Smooth muscle cell (in vitro differentiated cells): ENCODE data around the gene PRSS16. TPM values are rescaled to one million over a fixed set of nuclear protein-coding genes. Genes with fewer than 3 reads are reported as not detected.
A peak's percentile ranks its signal among the peaks of the same experiment; 100 is the strongest.
"Not testable (repeated sequence)": the region's sequence is repeated elsewhere in the genome, so short reads cannot be mapped to it uniquely, and the experiment has no call there.

Experiments
- DNase-seq: peaks from one replicate; lab custom pipeline; 2025; ENCODE audit not compliant: unreplicated experiment; lab: John Stamatoyannopoulos, UW
- H2AFZ ChIP-seq: fragments of 200-600 bp; sonication (generic); 2 replicates; pipeline ENCODE4 v1.6.0; 2016; ENCODE audit warnings: antibody characterized with exemption, low read depth, mild to moderate bottlenecking
- H3F3A ChIP-seq: fragments of 200-600 bp; sonication (generic); 2 replicates; pipeline ENCODE4 v1.6.0; 2017; ENCODE audit warnings: antibody characterized with exemption, low read depth
- H3K27ac ChIP-seq: fragments of 200-600 bp; sonication (generic); 2 replicates; pipeline ENCODE4 v1.5.1; 2016; ENCODE audit warnings: low read depth, mild to moderate bottlenecking
- H3K27me3 ChIP-seq: fragments of 200-600 bp; sonication (generic); 2 replicates; pipeline ENCODE4 v1.6.1; 2016; ENCODE audit warnings: low read depth, mild to moderate bottlenecking
- H3K36me3 ChIP-seq: fragments of 200-600 bp; sonication (generic); 2 replicates; pipeline ENCODE4 v1.5.1; 2016; ENCODE audit warnings: low read depth
- H3K4me1 ChIP-seq: fragments of 200-600 bp; sonication (generic); 2 replicates; pipeline ENCODE4 v1.5.1; 2016; ENCODE audit warnings: low read depth
- H3K4me2 ChIP-seq: fragments of 200-600 bp; sonication (generic); 2 replicates; pipeline ENCODE4 v1.6.0; 2016; ENCODE audit warnings: mild to moderate bottlenecking
- H3K4me3 ChIP-seq: fragments of 200-600 bp; sonication (generic); 2 replicates; pipeline ENCODE4 v1.5.1; 2016; ENCODE audit warnings: mild to moderate bottlenecking
- H3K79me2 ChIP-seq: fragments of 200-600 bp; sonication (generic); 2 replicates; pipeline ENCODE4 v1.6.0; 2016; ENCODE audit warnings: low read depth, mild to moderate bottlenecking
- H3K9ac ChIP-seq: fragments of 200-600 bp; sonication (generic); 2 replicates; pipeline ENCODE4 v1.6.0; 2016; ENCODE audit warnings: low read depth
- H3K9me3 ChIP-seq: fragments of 200-600 bp; sonication (generic); replicated peaks from 2 replicates; pipeline ENCODE4 v1.5.1; 2016; ENCODE audit warnings: low read depth
- H4K20me1 ChIP-seq: fragments of 200-600 bp; sonication (generic); 2 replicates; pipeline ENCODE4 v1.6.0; 2016; ENCODE audit warnings: low read depth
- WGBS: methylation state at CpG from one replicate; pipeline ENCODE4 v1.1.7; 2016; ENCODE audit warnings: low lambda C conversion rate; 5-methylcytosine and 5-hydroxymethylcytosine counted together
- polyA plus RNA-seq: library from polyadenylated mRNA; unstranded; fragments of >200 nt; fragmentation: Nextera tagmentation; extraction: Ambion mirVana; gene quantifications from 2 replicates; pipeline ENCODE4 v1.2.1, GENCODE V29; 2016
- total RNA-seq: library from RNA; depleted of rRNA; stranded (reverse); fragments of >200 nt; gene quantifications from 2 replicates; pipeline ENCODE4 v1.2.3, GENCODE V29; 2014
- TF ChIP-seq, protein P1 (sequence below): fragments of 200-600 bp; sonication (generic); IDR thresholded peaks from 2 replicates; pipeline ENCODE4 v1.5.1; 2017; ENCODE audit warnings: borderline replicate concordance, mild to moderate bottlenecking, antibody characterized with exemption; ENCODE audit not compliant: insufficient read depth, poor library complexity, severe bottlenecking

Gene PRSS16
- total and polyA plus RNA-seq, 2 experiments from 2014 or later: 2.8 to 7.6 TPM

- Histone ChIP-seq H2AFZ (no peak overlapping the region), H3K4me1 (peaks cover 3% of the 10 kb centered on the region), H3K36me3 (no peaks in the 10 kb centered on the region), H3K27me3 (peaks cover 19% of the 10 kb centered on the region), H3K9ac (no peak overlapping the region), H3K4me2 (no peak overlapping the region), H3K4me3 (no peak overlapping the region), H3K79me2 (no peaks in the 10 kb centered on the region), H3F3A (no peaks in the 10 kb centered on the region), H4K20me1 (no peaks in the 10 kb centered on the region), H3K9me3 (no peaks in the 10 kb centered on the region), H3K27ac (no peak overlapping the region)
- TF ChIP-seq, protein P1, sequence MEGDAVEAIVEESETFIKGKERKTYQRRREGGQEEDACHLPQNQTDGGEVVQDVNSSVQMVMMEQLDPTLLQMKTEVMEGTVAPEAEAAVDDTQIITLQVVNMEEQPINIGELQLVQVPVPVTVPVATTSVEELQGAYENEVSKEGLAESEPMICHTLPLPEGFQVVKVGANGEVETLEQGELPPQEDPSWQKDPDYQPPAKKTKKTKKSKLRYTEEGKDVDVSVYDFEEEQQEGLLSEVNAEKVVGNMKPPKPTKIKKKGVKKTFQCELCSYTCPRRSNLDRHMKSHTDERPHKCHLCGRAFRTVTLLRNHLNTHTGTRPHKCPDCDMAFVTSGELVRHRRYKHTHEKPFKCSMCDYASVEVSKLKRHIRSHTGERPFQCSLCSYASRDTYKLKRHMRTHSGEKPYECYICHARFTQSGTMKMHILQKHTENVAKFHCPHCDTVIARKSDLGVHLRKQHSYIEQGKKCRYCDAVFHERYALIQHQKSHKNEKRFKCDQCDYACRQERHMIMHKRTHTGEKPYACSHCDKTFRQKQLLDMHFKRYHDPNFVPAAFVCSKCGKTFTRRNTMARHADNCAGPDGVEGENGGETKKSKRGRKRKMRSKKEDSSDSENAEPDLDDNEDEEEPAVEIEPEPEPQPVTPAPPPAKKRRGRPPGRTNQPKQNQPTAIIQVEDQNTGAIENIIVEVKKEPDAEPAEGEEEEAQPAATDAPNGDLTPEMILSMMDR: no peak
- WGBS: 52% methylated on average over 8 of the region's 8 CpGs
- DNase-seq: no peak
Measured at GRCh38 chr6:27263886-27264285, 16.4 kb downstream of the PRSS16 start.

- H3K36me3 ChIP-seq, H2AFZ ChIP-seq, H3K9me3 ChIP-seq, H3F3A ChIP-seq, H4K20me1 ChIP-seq, H3K9ac ChIP-seq, H3K4me3 ChIP-seq, H3K4me2 ChIP-seq, H3K27ac ChIP-seq, H3K4me1 ChIP-seq, H3K79me2 ChIP-seq, DNase-seq: not testable (repeated sequence)
- H3K27me3 ChIP-seq: peaks cover 30% of the 10 kb centered on the region
- 90% methylated on average over 3 of the region's 3 CpGs for WGBS
Measured at GRCh38 chr6:27267003-27267402, 19.5 kb downstream of the PRSS16 start.

DNA sequence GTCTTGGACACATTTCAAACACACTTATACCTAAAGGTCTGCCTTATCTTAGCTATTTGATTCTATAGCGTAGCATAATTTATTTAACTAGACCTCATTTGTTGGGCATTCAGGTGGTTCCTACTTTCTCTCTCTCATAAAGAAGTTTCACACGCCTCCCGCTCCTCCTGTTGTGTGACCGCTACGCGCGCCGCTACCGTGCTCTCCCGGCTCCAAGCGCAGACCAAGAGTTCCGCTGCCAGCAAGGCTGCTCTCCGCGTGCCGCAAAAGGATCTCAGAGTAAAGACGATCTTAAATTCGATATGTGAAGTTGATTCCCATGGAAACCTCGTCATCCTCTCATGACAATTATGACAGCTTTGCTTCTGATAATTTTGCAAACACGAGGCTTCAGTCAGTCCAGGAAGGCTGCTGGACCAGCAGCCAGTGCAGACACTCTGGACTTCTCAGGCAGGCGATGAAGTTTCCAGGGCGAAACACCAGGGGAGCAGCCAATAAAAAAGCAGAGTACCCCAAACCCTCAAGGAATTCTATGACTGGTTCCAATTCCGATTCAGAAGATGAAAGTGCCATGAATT, 20.4 kb downstream of the PRSS16 start:
- DNase-seq: no peak
- H2AFZ ChIP-seq: no peak overlapping the region
- no peaks in the 10 kb centered on the region for H3K9me3 ChIP-seq
- H3K4me3 ChIP-seq: peak overlapping the region; percentile 26
- H3K9ac ChIP-seq: no peak overlapping the region
- peaks cover 30% of the 10 kb centered on the region for H3K27me3 ChIP-seq
- H4K20me1 ChIP-seq: no peaks in the 10 kb centered on the region
- H3K36me3 ChIP-seq: no peaks in the 10 kb centered on the region
- no peaks in the 10 kb centered on the region for H3F3A ChIP-seq
- no peaks in the 10 kb centered on the region for H3K4me1 ChIP-seq
- H3K4me2 ChIP-seq: peak overlapping the region; percentile 62
- TF ChIP-seq, protein P1: no peak
- H3K27ac ChIP-seq: no peak overlapping the region
- H3K79me2 ChIP-seq: no peaks in the 10 kb centered on the region
- WGBS: 43% methylated on average over 22 of the region's 22 CpGs

DNA sequence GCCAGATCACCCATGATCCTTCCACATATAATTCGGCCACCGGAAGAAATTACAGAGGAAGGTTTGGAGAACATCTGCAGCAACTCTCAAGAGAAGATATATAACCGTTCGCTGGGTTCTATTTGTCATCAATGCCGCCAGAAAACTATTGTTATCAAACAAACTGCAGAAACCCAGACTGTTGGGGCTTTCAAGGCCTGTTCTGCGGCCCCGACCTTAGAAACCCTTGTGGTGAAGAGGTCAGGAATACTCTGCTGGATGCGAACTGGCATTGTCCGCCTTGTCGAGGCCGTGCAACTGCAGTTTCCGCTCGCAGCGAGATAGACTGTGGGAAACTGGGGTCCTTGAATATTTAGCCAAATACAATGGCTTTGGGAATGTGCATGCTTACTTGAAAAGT, 21.3 kb downstream of the PRSS16 start:
- H3K9me3 ChIP-seq: no peaks in the 10 kb centered on the region
- no peak for DNase-seq
- no peaks in the 10 kb centered on the region for H3K79me2 ChIP-seq
- 91% methylated on average over 14 of the region's 14 CpGs for WGBS
- no peaks in the 10 kb centered on the region for H4K20me1 ChIP-seq
- H3K9ac ChIP-seq: no peak overlapping the region
- peaks cover 30% of the 10 kb centered on the region for H3K27me3 ChIP-seq
- H3K4me3 ChIP-seq: no peak overlapping the region
- H3K4me1 ChIP-seq: no peaks in the 10 kb centered on the region
- TF ChIP-seq, protein P1: no peak
- no peak overlapping the region for H2AFZ ChIP-seq
- no peaks in the 10 kb centered on the region for H3F3A ChIP-seq
- no peak overlapping the region for H3K27ac ChIP-seq
- no peak overlapping the region for H3K4me2 ChIP-seq
- no peaks in the 10 kb centered on the region for H3K36me3 ChIP-seq
